ENCODE measurements around the gene ZIC1. TPM values are rescaled to one million over a fixed set of nuclear protein-coding genes. Genes with fewer than 3 reads are reported as not detected.
A peak's percentile ranks its signal among the peaks of the same experiment; 100 is the strongest.

The ZIC1 gene
- total and polyA plus RNA-seq, 2 of the 13 experiments (the other 11 are each of a cell fraction or from before 2014, with no cell fraction given), result not detected

DNA sequence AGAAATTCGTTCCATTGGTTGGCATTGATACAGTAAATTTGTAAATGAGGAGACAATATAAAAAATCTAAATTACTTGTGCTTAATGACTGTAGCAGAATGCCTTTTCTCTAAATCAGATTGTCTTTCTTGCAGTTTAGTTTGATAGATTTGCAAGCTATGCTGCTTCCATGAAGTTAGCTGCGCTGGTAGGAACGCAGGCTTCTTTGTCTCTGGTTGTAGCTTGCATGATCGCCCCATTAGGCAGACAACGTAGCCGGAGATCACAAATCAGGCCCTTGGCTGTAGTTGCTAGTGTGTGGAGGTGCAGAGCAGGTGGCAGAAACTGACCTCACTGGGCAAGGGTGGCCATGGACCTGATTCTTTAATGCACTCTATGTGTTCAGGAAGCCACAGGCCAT is 6.1 kb downstream of the ZIC1 start (continued):
- no peak for TF ChIP-seq SRSF4 (IDR thresholded peaks at IDR 0.05; ENCODE audit: low read depth, low read length, poor library complexity, severe bottlenecking)
- TF ChIP-seq, protein P1, sequence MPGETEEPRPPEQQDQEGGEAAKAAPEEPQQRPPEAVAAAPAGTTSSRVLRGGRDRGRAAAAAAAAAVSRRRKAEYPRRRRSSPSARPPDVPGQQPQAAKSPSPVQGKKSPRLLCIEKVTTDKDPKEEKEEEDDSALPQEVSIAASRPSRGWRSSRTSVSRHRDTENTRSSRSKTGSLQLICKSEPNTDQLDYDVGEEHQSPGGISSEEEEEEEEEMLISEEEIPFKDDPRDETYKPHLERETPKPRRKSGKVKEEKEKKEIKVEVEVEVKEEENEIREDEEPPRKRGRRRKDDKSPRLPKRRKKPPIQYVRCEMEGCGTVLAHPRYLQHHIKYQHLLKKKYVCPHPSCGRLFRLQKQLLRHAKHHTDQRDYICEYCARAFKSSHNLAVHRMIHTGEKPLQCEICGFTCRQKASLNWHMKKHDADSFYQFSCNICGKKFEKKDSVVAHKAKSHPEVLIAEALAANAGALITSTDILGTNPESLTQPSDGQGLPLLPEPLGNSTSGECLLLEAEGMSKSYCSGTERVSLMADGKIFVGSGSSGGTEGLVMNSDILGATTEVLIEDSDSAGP (CRISPR knock-in tag; IDR thresholded peaks at IDR 0.05; ENCODE audit: borderline replicate concordance), result no peak
- TF ChIP-seq, protein P2, sequence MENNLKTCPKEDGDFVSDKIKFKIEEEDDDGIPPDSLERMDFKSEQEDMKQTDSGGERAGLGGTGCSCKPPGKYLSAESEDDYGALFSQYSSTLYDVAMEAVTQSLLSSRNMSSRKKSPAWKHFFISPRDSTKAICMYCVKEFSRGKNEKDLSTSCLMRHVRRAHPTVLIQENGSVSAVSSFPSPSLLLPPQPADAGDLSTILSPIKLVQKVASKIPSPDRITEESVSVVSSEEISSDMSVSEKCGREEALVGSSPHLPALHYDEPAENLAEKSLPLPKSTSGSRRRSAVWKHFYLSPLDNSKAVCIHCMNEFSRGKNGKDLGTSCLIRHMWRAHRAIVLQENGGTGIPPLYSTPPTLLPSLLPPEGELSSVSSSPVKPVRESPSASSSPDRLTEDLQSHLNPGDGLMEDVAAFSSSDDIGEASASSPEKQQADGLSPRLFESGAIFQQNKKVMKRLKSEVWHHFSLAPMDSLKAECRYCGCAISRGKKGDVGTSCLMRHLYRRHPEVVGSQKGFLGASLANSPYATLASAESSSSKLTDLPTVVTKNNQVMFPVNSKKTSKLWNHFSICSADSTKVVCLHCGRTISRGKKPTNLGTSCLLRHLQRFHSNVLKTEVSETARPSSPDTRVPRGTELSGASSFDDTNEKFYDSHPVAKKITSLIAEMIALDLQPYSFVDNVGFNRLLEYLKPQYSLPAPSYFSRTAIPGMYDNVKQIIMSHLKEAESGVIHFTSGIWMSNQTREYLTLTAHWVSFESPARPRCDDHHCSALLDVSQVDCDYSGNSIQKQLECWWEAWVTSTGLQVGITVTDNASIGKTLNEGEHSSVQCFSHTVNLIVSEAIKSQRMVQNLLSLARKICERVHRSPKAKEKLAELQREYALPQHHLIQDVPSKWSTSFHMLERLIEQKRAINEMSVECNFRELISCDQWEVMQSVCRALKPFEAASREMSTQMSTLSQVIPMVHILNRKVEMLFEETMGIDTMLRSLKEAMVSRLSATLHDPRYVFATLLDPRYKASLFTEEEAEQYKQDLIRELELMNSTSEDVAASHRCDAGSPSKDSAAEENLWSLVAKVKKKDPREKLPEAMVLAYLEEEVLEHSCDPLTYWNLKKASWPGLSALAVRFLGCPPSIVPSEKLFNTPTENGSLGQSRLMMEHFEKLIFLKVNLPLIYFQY (CRISPR knock-in tag; IDR thresholded peaks at IDR 0.05; ENCODE audit: borderline replicate concordance), result no peak
- no peak for TF ChIP-seq MAFF (IDR thresholded peaks at IDR 0.05; ENCODE audit: low read depth, low read length)

DNA sequence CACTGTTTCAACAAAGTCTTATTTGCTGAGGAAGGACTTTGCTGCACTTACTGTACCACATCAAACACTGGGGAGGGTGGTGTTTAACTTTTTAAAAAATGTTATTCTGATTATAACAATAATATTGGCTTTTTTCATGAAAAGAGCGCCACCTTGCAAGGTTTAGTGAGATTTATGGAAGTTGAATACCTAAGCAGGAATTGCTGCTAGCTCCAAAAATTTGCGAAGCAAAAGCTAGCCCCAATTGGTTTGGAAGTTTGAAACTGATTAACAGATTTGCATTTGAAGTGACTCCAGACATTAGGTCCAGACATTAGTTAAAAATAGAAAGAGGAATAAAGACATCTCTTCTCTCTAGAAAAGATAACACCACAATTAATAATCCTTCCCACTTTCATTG is 6.7 kb downstream of the ZIC1 start:
- Histone ChIP-seq H3K4me1 (ENCODE audit: insufficient read depth, low read length) (no peaks in the 10 kb centered on the region), H3K4me2 (ENCODE audit: low read depth, low read length) (no peak overlapping the region), H4K20me1 (ENCODE audit: insufficient read depth, low read length) (no peaks in the 10 kb centered on the region), H3K79me2 (ENCODE audit: insufficient read depth, low read length) (no peaks in the 10 kb centered on the region), H3K9ac (ENCODE audit: insufficient read depth, low read depth, low read length) (no peak overlapping the region), H2AFZ (ENCODE audit: low read length) (no peak overlapping the region), H3K4me3 (replicated peaks in 1 of 3; ENCODE audit: insufficient read depth in 1 of 3, low read depth in 2 of 3, low read length in 3 of 3) (no peak overlapping the region), H3K27me3 (ENCODE audit: control insufficient read depth in 1 of 2, insufficient read depth in 2 of 2, low read length in 2 of 2) (peaks cover 0 to 30% of the 10 kb centered on the region in 2 experiments; a peak in 3 of 5 replicates), H3K9me3 (ENCODE audit: low read length) (no peaks in the 10 kb centered on the region), H3K36me3 (replicated peaks in 1 of 2; ENCODE audit: control insufficient read depth in 1 of 2, insufficient read depth in 2 of 2, low read length in 2 of 2) (no peaks in the 10 kb centered on the region), H3K27ac (ENCODE audit: extremely low read length, insufficient read depth, low read length) (no peak overlapping the region)
- DNase-seq (ENCODE audit: low spot score) (no peak), ATAC-seq (no peak), FAIRE-seq (no peak)
- intact Hi-C loops (cut with micrococcal nuclease; ENCODE audit: unreplicated experiment), result no loop called here
- WGBS (ENCODE audit: low lambda C conversion rate), result 20% methylated on average over 2 of the region's 2 CpGs
- POLR2A ChIA-PET, result no interaction called here
- CTCF ChIA-PET (ENCODE audit: low intra/inter-chr PET ratio, low total read pairs), result no interaction called here
- no TSS peak for BruUV-seq (replicated peaks)
- TF ChIP-seq BORCS8-MEF2B (CRISPR knock-in tag; IDR thresholded peaks at IDR 0.05), result no peak
- TF ChIP-seq STAG1 (CRISPR knock-in tag; IDR thresholded peaks at IDR 0.05), result 0 out of 2 replicates have a peak, but pooled peaks have one; percentile 10
- TF ChIP-seq PTBP1 (IDR thresholded peaks at IDR 0.05; ENCODE audit: low read depth, low read length, poor library complexity, severe bottlenecking), result no peak
- in situ Hi-C loops (cut with HindIII; ENCODE audit: extremely low pct_ligation_motif_present, low pct_unique_long_range_greater_than_20kb), result no loop called here
